NCI-H345 treated with DMSO at 0.1 percent for 48 hours (cell line): ENCODE data around the gene KLF9.
"Not testable (repeated sequence)": the region's sequence is repeated elsewhere in the genome, so short reads cannot be mapped to it uniquely, and the experiment has no call there.

Experiments used
- DNase-seq: peaks from one replicate; lab custom pipeline; 2025; ENCODE audit not compliant: unreplicated experiment; lab: John Stamatoyannopoulos, UW

The KLF9 gene

GRCh38 chr9:70405808-70406433 is 8.5 kb downstream of the KLF9 start:
- no peak for DNase-seq

- no peak for DNase-seq
Measured at GRCh38 chr9:70404261-70404660, 10.2 kb downstream of the KLF9 start.

- no peak for DNase-seq
Measured at GRCh38 chr9:70403618-70404025, 10.8 kb downstream of the KLF9 start.

- no peak for DNase-seq
Measured at GRCh38 chr9:70403166-70403565, 11.3 kb downstream of the KLF9 start.

- DNase-seq = no peak
Measured at GRCh38 chr9:70402213-70402612, 12.2 kb downstream of the KLF9 start.

GRCh38 chr9:70401241-70401640 is 13.2 kb downstream of the KLF9 start:
- DNase-seq = not testable (repeated sequence)

GRCh38 chr9:70400107-70400892 is 14.2 kb downstream of the KLF9 start:
- no peak for DNase-seq

- no peak for DNase-seq
Measured at GRCh38 chr9:70399141-70399540, 15.3 kb downstream of the KLF9 start.

GRCh38 chr9:70398145-70398556 is 16.3 kb downstream of the KLF9 start:
- no peak for DNase-seq

- no peak for DNase-seq
Measured at GRCh38 chr9:70395652-70396051, 18.8 kb downstream of the KLF9 start.

- no peak for DNase-seq
Measured at GRCh38 chr9:70392850-70393249, 21.6 kb downstream of the KLF9 start.

GRCh38 chr9:70392189-70392588 is 22.3 kb downstream of the KLF9 start:
- no peak for DNase-seq

GRCh38 chr9:70390933-70391341 is 23.5 kb downstream of the KLF9 start:
- no peak for DNase-seq

- DNase-seq = no peak
Measured at GRCh38 chr9:70389621-70390266, 24.7 kb downstream of the KLF9 start.

- DNase-seq = no peak
Measured at GRCh38 chr9:70389188-70389587, 25.3 kb downstream of the KLF9 start.

GRCh38 chr9:70387663-70388062 is 26.8 kb downstream of the KLF9 start:
- DNase-seq = no peak

- no peak for DNase-seq
Measured at GRCh38 chr9:70385426-70385825, 29.0 kb downstream of the KLF9 start.

GRCh38 chr9:70382709-70383605 is 31.5 kb downstream of the KLF9 start:
- no peak for DNase-seq

- DNase-seq = no peak
Measured at GRCh38 chr9:70382046-70382708, 32.3 kb downstream of the KLF9 start.

- no peak for DNase-seq
Measured at GRCh38 chr9:70374962-70375618, 39.4 kb downstream of the KLF9 start.
